ENCODE results near the gene ZFPL1.
A peak's percentile ranks its signal among the peaks of the same experiment; 100 is the strongest.
"Not testable (repeated sequence)": the region's sequence is repeated elsewhere in the genome, so short reads cannot be mapped to it uniquely, and the experiment has no call there.

The ZFPL1 gene

DNA sequence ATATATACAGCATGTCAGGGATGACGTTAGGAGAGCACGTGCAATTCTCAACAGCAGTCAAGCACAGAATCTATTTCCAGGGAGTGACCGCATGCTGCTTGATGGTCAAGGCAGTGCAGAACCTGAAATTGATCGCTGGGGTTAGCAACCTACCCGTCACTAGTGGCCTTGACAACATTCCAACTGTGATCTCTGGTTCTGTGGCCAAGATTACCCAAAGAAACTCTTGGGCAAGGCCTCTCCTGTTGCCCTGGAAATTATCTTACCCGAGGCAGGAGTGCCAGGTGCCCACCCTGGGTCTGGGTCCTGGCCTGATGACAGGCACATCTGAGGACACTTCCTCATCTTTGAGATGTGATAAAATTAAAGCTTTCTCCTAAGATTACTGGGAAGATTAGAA lies 29.8 kb downstream of the ZFPL1 start:
- no peak for DNase-seq (ENCODE audit: low read depth, low spot score)

DNA sequence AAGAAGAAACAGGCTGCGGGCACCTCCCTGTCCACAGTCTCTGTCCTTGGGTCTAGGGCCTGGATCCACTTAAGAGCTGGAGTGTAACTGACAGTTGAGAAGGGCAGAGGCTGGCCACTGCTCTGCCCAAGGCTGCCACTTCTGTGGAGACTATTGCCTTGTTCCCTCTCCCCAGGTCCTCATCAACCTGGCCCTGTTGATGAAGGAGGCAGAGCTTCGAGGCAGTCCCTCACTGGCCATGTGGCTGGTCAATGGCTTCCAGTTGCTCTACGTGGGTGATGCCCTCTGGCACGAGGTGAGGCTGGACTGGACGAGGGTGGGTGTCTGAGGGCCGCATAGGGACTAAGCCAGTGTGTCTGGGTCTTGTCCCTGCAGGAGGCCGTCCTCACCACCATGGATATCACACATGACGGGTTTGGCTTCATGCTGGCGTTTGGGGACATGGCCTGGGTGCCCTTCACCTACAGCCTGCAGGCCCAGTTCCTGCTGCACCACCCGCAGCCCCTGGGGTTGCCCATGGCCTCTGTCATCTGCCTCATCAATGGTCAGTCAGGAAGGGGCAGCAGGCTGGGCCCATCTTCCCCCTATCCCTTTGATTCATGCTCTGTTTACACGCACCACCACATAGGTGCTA lies 30.6 kb downstream of the ZFPL1 start:
- no peak for DNase-seq (ENCODE audit: low read depth, low spot score)

GRCh38 chr11:65115361-65116082 lies 31.5 kb downstream of the ZFPL1 start:
- no peak for DNase-seq (ENCODE audit: low read depth, low spot score)

DNA sequence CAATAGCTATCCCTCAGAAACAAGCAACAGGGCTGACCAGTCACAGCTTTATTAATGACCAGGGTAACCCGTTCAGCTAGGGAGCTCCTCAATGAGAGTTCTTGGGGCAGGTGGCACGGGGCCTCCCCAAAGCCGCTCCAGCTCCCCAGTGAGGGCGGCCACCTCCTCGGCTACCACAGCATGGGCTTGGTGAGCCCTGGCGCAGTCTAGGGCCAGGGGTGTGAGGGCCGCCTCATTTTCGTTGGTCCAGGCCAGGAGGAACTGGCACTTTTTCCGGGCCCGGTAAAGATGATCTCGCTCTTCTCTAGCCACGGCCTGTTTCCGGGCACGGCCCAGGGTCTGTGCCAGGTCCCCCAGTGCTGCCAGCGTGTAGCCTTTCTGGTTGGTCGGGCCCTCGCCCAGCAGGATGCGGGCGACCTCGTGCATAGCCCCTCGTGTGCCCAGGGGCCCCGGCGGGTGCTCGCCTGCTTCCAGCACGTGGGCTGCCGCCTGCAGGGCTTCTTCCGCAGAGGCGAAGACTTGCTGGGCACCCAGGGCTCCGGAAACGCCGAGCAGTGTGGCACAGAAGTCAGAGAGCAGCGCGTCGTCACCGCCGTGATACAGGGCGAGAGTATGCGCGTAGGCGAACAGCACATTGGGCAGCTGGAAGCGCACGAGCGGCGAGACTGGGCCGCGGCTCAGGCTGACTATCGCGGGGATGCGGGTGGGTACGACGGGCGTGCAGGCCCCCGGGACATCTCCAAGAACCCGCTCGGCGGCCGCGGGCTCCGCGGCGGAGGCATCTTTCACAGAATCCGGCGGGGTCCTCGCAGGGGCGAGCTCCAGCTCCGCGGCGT lies 32.6 kb downstream of the ZFPL1 start:
- peak; percentile 44 for DNase-seq (ENCODE audit: low read depth, low spot score)

- DNase-seq (ENCODE audit: low read depth, low spot score): peak; percentile 100
Observed at GRCh38 chr11:65117206-65118096, 33.4 kb downstream of the ZFPL1 start, which contains the start of gene ZNHIT2. TSS of gene ZNHIT2 (minus strand) at chr11:65117701. CDS start at chr11:65117653, 48 bp downstream.

GRCh38 chr11:65118097-65118837 lies 34.2 kb downstream of the ZFPL1 start:
- no peak for DNase-seq (ENCODE audit: low read depth, low spot score)

DNA sequence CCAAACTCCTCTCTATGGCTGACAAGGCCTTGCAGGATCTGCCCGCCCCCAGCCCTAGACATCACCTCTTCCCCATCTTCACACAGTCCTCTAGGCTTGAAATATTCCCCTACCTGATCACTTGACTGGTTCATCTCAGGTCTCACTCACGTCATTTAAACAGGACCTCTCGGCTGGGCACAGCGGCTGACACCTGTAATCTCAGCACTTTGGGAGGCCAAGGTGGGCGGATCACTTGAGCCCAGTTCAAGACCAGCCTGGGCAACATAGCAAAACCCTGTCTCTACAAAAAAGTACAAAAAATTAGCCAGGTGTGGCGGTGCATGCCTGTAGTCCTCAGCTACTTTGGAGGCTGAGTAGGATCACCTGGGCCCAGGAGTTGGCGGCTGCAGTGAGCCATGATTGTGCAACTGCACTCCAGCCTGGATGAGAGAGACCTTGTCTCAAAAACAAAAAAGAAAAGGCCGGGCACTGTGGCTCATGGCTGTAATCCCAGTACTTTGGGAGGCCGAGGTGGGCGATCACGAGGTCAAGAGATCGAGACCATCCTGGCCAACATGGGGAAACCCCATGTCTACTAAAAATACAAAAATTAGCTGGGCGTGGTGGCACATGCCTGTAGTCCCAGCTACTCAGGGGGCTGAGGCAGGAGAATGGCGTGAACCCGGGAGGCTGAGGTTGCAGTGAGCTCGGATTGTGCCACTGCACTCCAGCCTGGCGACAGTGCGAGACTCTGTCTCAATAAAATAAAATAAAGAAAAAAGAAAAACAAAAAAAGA lies 35.1 kb downstream of the ZFPL1 start:
- not testable (repeated sequence) for DNase-seq (ENCODE audit: low read depth, low spot score)

- DNase-seq (ENCODE audit: low read depth, low spot score): no peak
Observed at GRCh38 chr11:65119670-65119995, 35.6 kb downstream of the ZFPL1 start.

GRCh38 chr11:65120831-65121230 lies 36.8 kb downstream of the ZFPL1 start:
- no peak for DNase-seq (ENCODE audit: low read depth, low spot score)

- peak; percentile 38 for DNase-seq (ENCODE audit: low read depth, low spot score)
Observed at GRCh38 chr11:65121447-65121864, 37.4 kb downstream of the ZFPL1 start.

DNA sequence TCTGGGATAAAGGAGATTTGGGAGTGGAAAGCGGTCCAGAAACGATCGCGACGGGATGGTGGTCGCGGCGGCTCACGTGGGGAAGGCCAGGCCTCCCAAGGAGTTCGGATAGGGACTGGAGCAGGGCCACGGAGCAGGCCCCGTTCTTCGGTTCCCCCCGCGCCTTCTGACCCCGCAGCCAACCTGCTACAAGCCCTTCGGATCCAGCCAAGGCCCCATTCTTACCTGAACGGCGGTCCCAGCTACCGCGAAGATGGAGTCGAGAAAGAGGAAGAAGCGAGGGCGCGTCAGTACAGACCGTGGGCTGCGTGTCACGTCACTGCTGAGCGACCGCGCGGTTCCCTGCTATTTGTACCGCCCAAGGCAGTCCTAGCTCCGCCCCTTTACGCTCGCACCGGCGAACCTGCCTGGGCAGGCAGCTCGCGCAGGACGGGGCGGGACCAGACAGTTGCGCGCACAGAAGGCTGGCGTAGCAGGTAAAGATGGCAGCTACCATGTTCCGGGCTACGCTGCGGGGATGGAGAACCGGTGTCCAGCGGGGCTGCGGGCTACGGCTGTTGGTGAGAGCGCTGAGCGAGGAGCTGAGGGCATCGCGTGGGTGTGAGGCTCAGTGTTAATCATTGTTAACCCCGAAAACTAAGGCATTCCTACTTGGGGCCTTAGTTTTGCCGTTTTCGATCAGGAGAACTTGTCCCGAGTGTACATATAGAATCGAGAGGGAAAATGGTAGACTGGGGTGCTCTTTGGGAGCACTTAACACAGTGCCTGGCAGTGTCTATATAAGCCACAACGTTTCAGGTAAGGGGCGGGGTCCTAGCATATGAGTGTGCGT lies 38.1 kb downstream of the ZFPL1 start, which contains the start of the genes FAU and MRPL49:
Gene FAU (minus strand): TSS at position 270 of the 832 bp plus-strand sequence. CDS start 321 bp downstream, outside the sequence.
Gene MRPL49 (plus strand): TSS at position 457 of the 832 bp plus-strand sequence. CDS start 26 bp downstream, at position 483.
- peak; percentile 98 for DNase-seq (ENCODE audit: low read depth, low spot score)

GRCh38 chr11:65124480-65125196 lies 40.6 kb downstream of the ZFPL1 start:
- DNase-seq (ENCODE audit: low read depth, low spot score): no peak

DNA sequence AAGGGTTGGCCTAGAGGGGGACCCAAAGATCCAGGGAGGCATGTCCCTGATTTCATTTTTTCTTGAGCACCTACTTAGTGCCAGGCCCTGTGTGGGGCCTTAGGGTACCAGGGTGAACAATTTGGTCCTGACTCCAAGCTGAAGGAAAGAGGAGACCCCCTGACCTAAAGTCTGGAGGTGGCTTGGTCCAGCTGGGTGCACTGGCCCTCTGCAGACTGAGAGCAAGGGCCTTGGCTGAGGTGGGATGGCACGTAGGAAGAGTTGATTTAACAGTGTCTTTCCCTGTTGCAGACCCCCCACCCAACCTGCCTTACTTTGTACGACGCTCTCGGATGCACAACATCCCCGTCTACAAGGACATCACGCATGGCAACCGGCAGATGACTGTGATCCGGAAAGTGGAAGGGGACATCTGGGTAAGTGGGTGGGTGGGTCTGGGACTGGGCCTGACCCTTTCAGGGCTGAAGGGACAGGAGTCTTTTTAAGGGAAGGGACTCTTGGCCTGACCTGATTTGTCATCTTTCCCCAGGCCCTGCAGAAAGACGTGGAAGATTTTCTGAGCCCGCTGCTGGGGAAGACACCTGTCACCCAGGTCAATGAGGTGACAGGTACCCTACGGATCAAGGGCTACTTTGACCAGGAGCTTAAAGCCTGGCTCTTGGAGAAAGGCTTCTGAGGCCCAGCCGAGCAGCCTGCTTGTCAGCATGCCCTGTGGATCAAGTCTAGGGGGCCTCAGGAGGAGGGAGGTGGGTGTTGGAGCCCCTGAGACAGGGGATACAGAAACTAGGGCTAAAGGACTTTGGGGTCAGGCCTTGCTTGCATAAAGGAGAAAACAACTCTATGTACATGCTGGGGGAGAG lies 41.4 kb downstream of the ZFPL1 start:
- DNase-seq (ENCODE audit: low read depth, low spot score): no peak

- DNase-seq (ENCODE audit: low read depth, low spot score): no peak
Observed at GRCh38 chr11:65126624-65127274, 42.7 kb downstream of the ZFPL1 start.

DNA sequence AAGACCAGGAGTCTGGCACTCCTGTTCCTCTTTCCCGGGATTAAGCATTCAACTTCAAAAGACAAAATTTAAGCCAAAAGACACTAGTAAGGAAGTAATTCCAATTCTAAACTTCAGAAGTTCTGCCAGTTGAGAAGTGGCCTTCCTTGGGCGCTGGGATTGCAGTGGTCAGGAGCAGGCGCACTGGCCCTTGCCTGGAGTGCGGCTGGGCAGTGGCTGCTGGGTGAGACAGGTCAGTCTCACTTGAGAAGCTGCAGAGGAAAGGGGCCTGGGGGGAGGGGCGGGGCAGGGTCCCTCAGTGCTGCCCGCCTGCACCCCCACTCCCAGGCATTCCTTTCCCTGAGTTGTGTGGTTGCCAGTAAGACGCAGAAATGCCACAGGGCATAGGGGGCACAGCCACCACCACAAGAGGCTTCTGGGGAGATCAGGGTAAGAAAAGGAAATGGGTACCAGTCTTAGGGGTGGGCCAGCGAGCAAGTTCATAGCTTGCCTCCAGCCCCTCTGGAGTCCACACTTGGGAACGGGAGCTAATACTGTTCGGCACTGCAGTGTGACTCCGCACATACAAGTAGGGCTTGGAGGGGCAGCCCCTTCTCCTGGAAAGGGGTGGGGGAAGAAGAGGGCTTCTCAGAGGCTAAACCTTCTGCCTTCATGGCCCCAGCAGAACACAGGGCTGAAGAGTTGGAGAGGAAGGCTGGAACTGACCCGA lies 43.6 kb downstream of the ZFPL1 start:
- no peak for DNase-seq (ENCODE audit: low read depth, low spot score)
